H1 (cell line): ENCODE results near the gene GPR157.
"Not testable (repeated sequence)": the region's sequence is repeated elsewhere in the genome, so short reads cannot be mapped to it uniquely, and the experiment has no call there.

ENCODE experiments used
- BACH1 ChIP-seq: IDR thresholded peaks from 2 replicates; pipeline ENCODE4 v1.6.1; 2012; ENCODE audit warnings: low read length, improper control_type of control experiment
- CEBPB ChIP-seq: IDR thresholded peaks from 2 replicates; pipeline ENCODE4 v1.6.1; 2012; ENCODE audit warnings: low read depth, low read length
- CTCF ChIP-seq, 3 experiments: IDR thresholded peaks; 1 replicate in 2 of 3; 2 replicates in 1 of 3; pipeline versions ENCODE4 v1.5.1 to v1.6.1; 2011; ENCODE audit warnings: low read length in 3 of 3, mild to moderate bottlenecking in 3 of 3, inconsistent platforms in 2 of 3, low read depth in 1 of 3, moderate library complexity in 1 of 3; ENCODE audit not compliant: insufficient read depth in 1 of 3; ENCODE audit errors: control extremely low read depth in 1 of 3
- GABPA ChIP-seq: IDR thresholded peaks from 2 replicates; pipeline ENCODE4 v1.6.1; 2011; ENCODE audit warnings: mild to moderate bottlenecking, low read length, moderate library complexity, borderline replicate concordance; ENCODE audit not compliant: insufficient read depth
- KDM5A ChIP-seq: fragments of 200-600 bp; IDR thresholded peaks from 2 replicates; pipeline ENCODE4 v1.7.1; 2012; ENCODE audit warnings: mild to moderate bottlenecking, low read length, inconsistent platforms, mixed read lengths
- MAX ChIP-seq: IDR thresholded peaks from 2 replicates; pipeline ENCODE4 v1.6.1; 2012; ENCODE audit warnings: inconsistent platforms
- POLR2A ChIP-seq, 2 experiments: IDR thresholded peaks; 1 replicate in 1 of 2; 2 replicates in 1 of 2; pipeline ENCODE4 v1.6.1; 2011; ENCODE audit warnings: low read depth in 2 of 2, low read length in 2 of 2, mild to moderate bottlenecking in 2 of 2; ENCODE audit errors: control extremely low read depth in 1 of 2
- POLR2AphosphoS5 ChIP-seq: IDR thresholded peaks from 2 replicates; pipeline ENCODE4 v1.6.1; 2011; ENCODE audit warnings: low read depth, low read length
- RNF2 ChIP-seq: fragments of 200-900, 300-1000 bp; sonication (generic); IDR thresholded peaks from 2 replicates; pipeline ENCODE4 v1.7.1; 2016; ENCODE audit warnings: borderline replicate concordance, low read depth, mild to moderate bottlenecking, antibody characterized with exemption, low read length; ENCODE audit not compliant: poor library complexity, severe bottlenecking; ENCODE audit errors: missing control alignments
- SIN3A ChIP-seq, 2 experiments: IDR thresholded peaks in 1 of 2; conservative IDR thresholded peaks in 1 of 2; 2 replicates each; pipeline ENCODE4 v1.6.1; 2011 to 2012; ENCODE audit warnings: low read length in 2 of 2, improper control_type of control experiment in 1 of 2, low read depth in 1 of 2, mild to moderate bottlenecking in 1 of 2
- YY1 ChIP-seq: IDR thresholded peaks from 2 replicates; pipeline ENCODE4 v1.6.1; 2011; ENCODE audit warnings: low read depth, mild to moderate bottlenecking, low read length

DNA sequence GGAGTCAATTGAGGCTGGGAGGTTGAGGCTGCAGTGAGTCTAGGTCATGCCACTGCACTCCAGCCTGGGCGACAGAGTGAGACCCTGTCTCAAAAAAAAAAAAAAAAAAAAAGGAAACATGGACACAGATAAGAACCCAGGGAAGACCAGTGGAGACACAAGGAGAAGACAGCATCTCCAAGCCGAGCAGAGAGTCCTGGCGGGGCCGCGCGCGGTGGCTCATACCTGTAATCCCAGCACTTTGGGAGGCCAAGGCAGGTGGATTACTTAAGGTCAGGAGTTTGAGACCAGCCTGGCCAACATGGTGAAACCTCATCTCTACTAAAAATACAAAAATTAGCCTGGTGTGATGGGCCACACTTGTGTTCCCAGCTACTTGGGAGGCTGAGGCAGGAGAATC is 15.6 kb upstream of the GPR157 start:
- not testable (repeated sequence) for TF ChIP-seq CTCF (IDR thresholded peaks at IDR 0.05; ENCODE audit: control extremely low read depth in 1 of 3, insufficient read depth in 1 of 3, low read depth in 1 of 3, low read length in 3 of 3); MAX; KDM5A; BACH1; POLR2A (IDR thresholded peaks at IDR 0.05; ENCODE audit: control extremely low read depth in 1 of 2, low read depth in 2 of 2, low read length in 2 of 2); YY1; SIN3A (conservative IDR thresholded peaks at IDR 0.05 in 1 of 2, IDR thresholded peaks at IDR 0.05 in 1 of 2; ENCODE audit: low read depth in 1 of 2, low read length in 2 of 2); POLR2AphosphoS5; RNF2; CEBPB; GABPA
